Cortex of kidney (tissue), 1 donor: Measurements from ENCODE around the gene RAX.

Experiments
- DNase-seq: peaks from one replicate; lab custom pipeline; 2025; lab: John Stamatoyannopoulos, UW

RAX gene

GRCh38 chr18:59246796-59247195 is 26.5 kb downstream of the RAX start:
- no peak for DNase-seq

- no peak for DNase-seq
Observed at GRCh38 chr18:59242906-59243305, 30.3 kb downstream of the RAX start.

DNA sequence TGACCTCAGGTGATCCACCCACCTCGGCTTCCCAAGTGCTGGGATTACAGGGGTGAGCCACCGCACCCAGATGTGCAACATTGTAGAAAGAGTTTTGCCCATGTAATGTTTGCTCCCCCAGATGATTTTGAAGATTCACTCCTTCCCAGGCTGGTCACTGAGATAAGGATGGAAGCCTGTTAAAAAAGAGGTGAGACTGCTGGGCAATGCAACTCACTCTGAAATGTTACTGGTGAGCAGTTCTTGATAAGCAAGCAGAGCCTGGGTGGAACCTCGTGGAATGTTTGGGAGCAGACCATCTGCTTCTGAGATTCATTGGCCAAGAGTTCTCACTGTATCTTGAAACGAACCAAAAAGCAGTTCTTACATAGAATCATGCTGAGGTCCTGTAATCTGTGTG is 33.6 kb downstream of the RAX start:
- DNase-seq: no peak

GRCh38 chr18:59238385-59238784 is 34.9 kb downstream of the RAX start:
- DNase-seq: no peak

GRCh38 chr18:59233017-59233410 is 40.2 kb downstream of the RAX start:
- no peak for DNase-seq

DNA sequence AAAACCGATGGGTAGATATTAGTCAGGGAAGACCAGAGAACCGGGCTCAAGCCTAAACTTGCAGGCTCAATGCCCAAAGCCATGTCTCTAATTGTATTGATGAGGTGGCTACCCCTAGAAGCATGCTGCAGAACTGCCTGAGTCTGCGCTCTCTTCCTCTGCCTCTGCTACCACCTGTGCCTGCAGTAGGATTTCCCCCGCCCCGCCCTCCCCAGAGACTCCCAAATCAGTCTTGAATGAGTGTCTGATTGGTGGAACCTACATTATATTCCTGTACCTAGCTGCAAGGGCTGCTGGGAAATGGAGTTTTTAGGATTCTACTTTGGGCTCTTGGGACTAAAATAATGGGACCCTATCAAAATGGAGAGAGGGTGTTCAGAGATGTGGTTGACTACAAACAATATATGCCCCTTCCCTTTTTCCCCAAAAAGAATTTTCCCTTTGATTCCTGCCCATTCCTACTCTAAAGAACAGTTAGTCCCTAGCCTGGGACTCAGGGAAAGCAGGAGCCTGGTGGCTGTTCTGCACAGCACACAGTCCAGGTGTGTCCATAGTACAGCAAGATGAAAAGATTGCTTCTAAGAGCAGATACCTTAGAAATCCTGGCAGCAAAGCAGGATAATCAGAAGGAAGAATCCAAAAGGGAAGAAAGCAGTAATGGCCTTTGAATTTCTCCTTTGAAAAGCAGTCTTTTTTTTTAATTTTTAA is 40.8 kb downstream of the RAX start:
- DNase-seq: no peak

DNA sequence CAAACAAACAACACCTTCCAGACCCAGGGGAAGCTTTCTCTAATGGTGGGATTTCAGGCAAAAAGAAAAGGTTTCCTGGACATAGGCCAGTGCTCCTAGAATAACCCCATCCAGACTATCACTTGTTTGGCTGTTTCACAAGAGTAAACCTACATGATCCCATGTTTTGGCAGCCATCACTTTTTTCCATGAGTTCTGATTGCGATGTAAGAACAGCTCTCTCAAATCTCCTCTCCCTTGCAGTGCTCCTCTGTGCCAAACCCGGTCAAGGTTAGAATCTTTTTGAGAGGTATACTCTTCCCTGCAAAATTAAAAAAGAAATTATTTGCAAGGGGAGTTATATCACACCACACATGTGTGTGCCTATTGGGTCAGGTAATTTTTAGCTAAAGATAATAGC is 41.4 kb downstream of the RAX start:
- no peak for DNase-seq

DNA sequence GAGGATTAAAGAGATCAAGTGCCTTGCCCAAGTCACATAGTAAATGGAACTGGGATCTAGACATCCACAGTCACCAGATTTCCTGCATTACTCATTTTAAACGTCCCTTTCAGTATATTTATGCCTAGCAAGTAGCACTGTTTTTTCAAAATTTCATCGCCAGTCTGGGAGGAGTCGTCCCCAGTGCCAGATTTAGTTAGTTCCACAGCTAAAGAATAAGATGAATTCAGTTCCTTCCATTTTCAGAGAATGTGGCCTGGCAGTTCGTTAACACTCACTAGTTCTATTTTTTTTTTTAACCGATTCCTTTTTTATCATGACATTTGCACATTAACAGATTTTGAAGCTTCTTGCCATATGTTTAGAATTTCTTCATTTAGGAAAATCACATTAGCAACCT is 42.1 kb downstream of the RAX start:
- no peak for DNase-seq

DNA sequence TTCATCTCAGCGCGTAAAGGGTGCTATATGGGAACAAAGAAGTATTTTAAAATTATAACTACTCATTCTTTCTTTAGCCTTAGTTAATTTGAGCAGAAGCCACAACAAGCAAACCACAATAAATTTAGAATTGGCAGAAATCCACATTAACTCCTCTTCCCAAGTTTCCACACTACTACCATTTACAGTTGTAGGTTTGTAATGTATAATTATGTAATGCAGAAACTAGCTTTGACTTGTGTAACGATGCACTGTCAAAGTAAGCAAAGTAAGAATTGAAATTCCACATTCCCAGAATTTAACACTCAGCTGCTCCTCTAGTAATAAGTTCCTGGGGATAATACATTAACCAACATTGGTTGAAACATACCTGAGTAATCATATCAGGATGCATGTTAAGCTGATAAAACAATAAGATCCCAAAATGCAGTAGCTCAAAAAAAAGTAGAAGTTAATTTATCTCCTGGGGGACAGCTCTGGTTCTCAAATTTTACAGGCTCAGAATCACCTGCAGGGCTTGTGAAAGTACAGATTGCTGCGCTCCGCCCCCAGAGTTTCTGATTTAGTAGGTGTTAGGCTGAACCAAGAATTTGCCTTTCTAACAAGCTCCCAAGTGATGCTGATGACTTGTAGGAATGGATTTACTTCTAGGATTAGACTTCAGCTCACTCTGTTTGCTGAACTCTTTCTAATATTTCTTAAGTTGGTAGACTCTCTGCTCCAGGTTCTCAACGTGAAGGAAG is 43.4 kb downstream of the RAX start:
- no peak for DNase-seq

GRCh38 chr18:59229191-59229590 is 44.1 kb downstream of the RAX start:
- no peak for DNase-seq

- DNase-seq: no peak
Observed at GRCh38 chr18:59228351-59228750, 44.9 kb downstream of the RAX start.

GRCh38 chr18:59222341-59222740 is 50.9 kb downstream of the RAX start:
- DNase-seq: no peak

DNA sequence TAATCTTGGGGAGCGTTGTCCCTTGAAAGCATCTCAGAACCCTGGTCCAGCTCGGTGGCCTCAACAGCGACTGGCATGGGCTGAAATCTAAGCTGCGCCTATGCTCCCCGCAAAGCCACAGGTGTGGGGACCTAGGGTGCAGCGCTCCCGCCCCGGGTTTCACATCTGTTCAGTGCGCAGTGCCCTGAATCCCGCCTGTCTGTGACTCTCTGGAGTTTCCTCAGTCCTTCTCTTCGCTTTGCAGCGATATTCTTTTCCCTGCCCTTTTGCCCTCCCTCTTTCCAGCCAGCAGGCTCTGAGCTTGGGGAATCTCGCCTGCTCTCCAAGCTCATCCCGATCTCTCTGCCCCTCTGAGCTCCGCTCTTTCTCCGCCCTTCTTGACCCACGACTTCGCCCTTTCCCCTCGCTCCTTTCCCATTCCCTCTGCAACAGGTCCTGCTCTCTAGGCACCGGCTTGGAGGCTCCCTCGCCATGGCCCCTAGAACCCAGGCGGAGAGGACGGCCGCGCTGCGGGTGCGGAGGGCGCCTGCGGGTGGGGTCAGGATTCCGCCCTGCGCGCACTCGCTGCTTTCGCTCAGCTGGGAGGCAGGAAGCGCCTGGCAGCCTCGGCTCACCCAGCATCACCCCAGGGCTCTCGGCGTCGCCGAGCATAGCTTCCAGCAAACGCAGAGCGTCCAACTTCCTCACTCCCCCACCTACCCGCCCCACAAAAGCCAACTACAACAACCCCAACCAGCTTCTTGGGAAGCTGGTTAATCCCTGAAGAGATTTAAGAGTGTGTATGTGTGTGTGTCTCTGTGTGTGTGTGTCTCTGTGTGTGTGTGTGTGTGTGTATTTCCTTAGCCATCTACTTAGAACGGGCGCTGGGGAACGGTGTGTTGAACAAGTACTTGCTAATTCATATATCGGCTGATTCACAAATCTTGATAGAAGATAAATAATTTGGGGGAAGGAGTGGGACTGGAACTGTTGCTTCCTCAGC is 52.2 kb downstream of the RAX start:
- no peak for DNase-seq

GRCh38 chr18:59220164-59220783 is 53.0 kb downstream of the RAX start:
- no peak for DNase-seq

GRCh38 chr18:59219672-59220163 is 53.5 kb downstream of the RAX start, which contains the start of gene GRP:
Gene GRP, plus strand, starts transcription at chr18:59220158. Its CDS starts 108 bp downstream, at chr18:59220266.
- no peak for DNase-seq

GRCh38 chr18:59218018-59218417 is 55.2 kb downstream of the RAX start:
- no peak for DNase-seq
